Measurements from ENCODE around the gene NR2C2. TPM values are rescaled to one million over a fixed set of nuclear protein-coding genes. Genes with fewer than 3 reads are reported as not detected.

NR2C2 gene
- total and polyA plus RNA-seq, 2 of the 13 experiments (the other 11 are each of a cell fraction or from before 2014, with no cell fraction given), result 7.8 to 11.8 TPM

- Histone ChIP-seq H3K79me2 (ENCODE audit: insufficient read depth, low read length) (no peaks in the 10 kb centered on the region), H2AFZ (ENCODE audit: low read length) (no peak overlapping the region), H4K20me1 (ENCODE audit: insufficient read depth, low read length) (no peaks in the 10 kb centered on the region), H3K9me3 (ENCODE audit: low read length) (no peaks in the 10 kb centered on the region), H3K9ac (ENCODE audit: insufficient read depth, low read depth, low read length) (no peak overlapping the region), H3K36me3 (replicated peaks in 1 of 2; ENCODE audit: control insufficient read depth in 1 of 2, insufficient read depth in 2 of 2, low read length in 2 of 2) (no peaks in the 10 kb centered on the region), H3K27ac (ENCODE audit: extremely low read length, insufficient read depth, low read length) (no peak overlapping the region), H3K4me3 (replicated peaks in 1 of 3; ENCODE audit: insufficient read depth in 1 of 3, low read depth in 2 of 3, low read length in 3 of 3) (no peak overlapping the region), H3K4me1 (ENCODE audit: insufficient read depth, low read length) (peaks cover 6% of the 10 kb centered on the region; the same call in 1 of the 2 replicates), H3K27me3 (ENCODE audit: control insufficient read depth in 1 of 2, insufficient read depth in 2 of 2, low read length in 2 of 2) (peaks cover 0 to 38% of the 10 kb centered on the region in 2 experiments; a peak in 2 of 5 replicates), H3K4me2 (ENCODE audit: low read depth, low read length) (no peak overlapping the region)
- in situ Hi-C loops (cut with HindIII; ENCODE audit: extremely low pct_ligation_motif_present, low pct_unique_long_range_greater_than_20kb) (loop anchor here (5.0 to 10.0 kb wide), 3 partner anchors 123 to 250 kb away; no protein-coding TSS in a partner anchor), intact Hi-C loops (cut with micrococcal nuclease; ENCODE audit: unreplicated experiment) (loop anchor here (1.0 to 5.0 kb wide), 3 partner anchors 131 to 290 kb away; no protein-coding TSS in a partner anchor)
- WGBS (ENCODE audit: low lambda C conversion rate), result 38% methylated on average over 4 of the region's 21 CpGs
- ChIA-PET CTCF (ENCODE audit: low intra/inter-chr PET ratio, low total read pairs) (interaction anchor here (1.2 to 2.9 kb wide), 4 partner anchors 131 to 288 kb away, joined by 6 to 31 read pairs (median 16); no protein-coding TSS in a partner anchor), POLR2A (interaction anchor here (0.9 kb wide), 1 partner anchor 26 kb away, joined by 3 read pairs; no protein-coding TSS in a partner anchor)
- peak; percentile 69 for TF ChIP-seq CREB1 (IDR thresholded peaks at IDR 0.05)
- no peak for TF ChIP-seq CREB1 (CRISPR knock-in tag; IDR thresholded peaks at IDR 0.05)
- TF ChIP-seq TFDP1 (CRISPR knock-in tag; IDR thresholded peaks at IDR 0.05; ENCODE audit: borderline replicate concordance), result no peak
- DNase-seq (ENCODE audit: low spot score), result no peak
- no peak for FAIRE-seq
- ATAC-seq, result no peak
- BruUV-seq (replicated peaks), result no TSS peak
Observed at GRCh38 chr3:14921811-14922705, 25.3 kb upstream of the NR2C2 start.

- FAIRE-seq (no peak), ATAC-seq (no peak), DNase-seq (ENCODE audit: low spot score) (no peak)
- intact Hi-C loops (cut with micrococcal nuclease; ENCODE audit: unreplicated experiment), result loop anchor here (5.0 kb wide), 1 partner anchor 291 kb away; no protein-coding TSS in a partner anchor
- no TSS peak for BruUV-seq (replicated peaks)
- no peaks in the 10 kb centered on the region for H3K79me2 ChIP-seq (ENCODE audit: insufficient read depth, low read length)
- H3K9me3 ChIP-seq (ENCODE audit: low read length), result no peaks in the 10 kb centered on the region
- 66% methylated on average over 3 of the region's 13 CpGs for WGBS (ENCODE audit: low lambda C conversion rate)
- H3K4me3 ChIP-seq (replicated peaks in 1 of 3; ENCODE audit: insufficient read depth in 1 of 3, low read depth in 2 of 3, low read length in 3 of 3), result no peak overlapping the region
- in situ Hi-C loops (cut with HindIII; ENCODE audit: extremely low pct_ligation_motif_present, low pct_unique_long_range_greater_than_20kb), result loop anchor here (5.0 to 10.0 kb wide), 3 partner anchors 122 to 251 kb away; no protein-coding TSS in a partner anchor
- no peak overlapping the region for H2AFZ ChIP-seq (ENCODE audit: low read length)
- H3K27me3 ChIP-seq (ENCODE audit: control insufficient read depth in 1 of 2, insufficient read depth in 2 of 2, low read length in 2 of 2), result peaks cover 0 to 33% of the 10 kb centered on the region in 2 experiments; a peak in 2 of 5 replicates
- POLR2A ChIA-PET, result no interaction called here
- H3K4me2 ChIP-seq (ENCODE audit: low read depth, low read length), result no peak overlapping the region
- H3K9ac ChIP-seq (ENCODE audit: insufficient read depth, low read depth, low read length), result no peak overlapping the region
- H3K27ac ChIP-seq (ENCODE audit: extremely low read length, insufficient read depth, low read length), result no peak overlapping the region
- H3K36me3 ChIP-seq (replicated peaks in 1 of 2; ENCODE audit: control insufficient read depth in 1 of 2, insufficient read depth in 2 of 2, low read length in 2 of 2), result no peaks in the 10 kb centered on the region
- no peaks in the 10 kb centered on the region for H4K20me1 ChIP-seq (ENCODE audit: insufficient read depth, low read length)
- CTCF ChIA-PET (ENCODE audit: low intra/inter-chr PET ratio, low total read pairs), result no interaction called here
- H3K4me1 ChIP-seq (ENCODE audit: insufficient read depth, low read length), result peaks cover 6% of the 10 kb centered on the region; the same call in 1 of the 2 replicates
- TF ChIP-seq ZBTB7A (CRISPR knock-in tag; IDR thresholded peaks at IDR 0.05), result no peak
- TF ChIP-seq ZNF609 (CRISPR knock-in tag; IDR thresholded peaks at IDR 0.05; ENCODE audit: borderline replicate concordance), result no peak
- TF ChIP-seq NFE2L2 (IDR thresholded peaks at IDR 0.05; ENCODE audit: low read length), result no peak
- no peak for TF ChIP-seq TP53 (CRISPR knock-in tag; conservative IDR thresholded peaks at IDR 0.05)
- no peak for TF ChIP-seq SRSF9 (IDR thresholded peaks at IDR 0.05; ENCODE audit: borderline replicate concordance, insufficient read depth, low read depth, low read length, poor library complexity, severe bottlenecking)
- TF ChIP-seq ZNF264 (CRISPR knock-in tag; IDR thresholded peaks at IDR 0.05), result no peak
Observed at GRCh38 chr3:14922863-14923262, 24.5 kb upstream of the NR2C2 start.
